22Rv1 (cell line): Measurements from ENCODE around the gene ABCC8.

ENCODE experiments used
- H3K27ac ChIP-seq: fragments of 450-650 bp; 2 replicates; pipeline ENCODE4 v1.5.1; 2017
- ZFX ChIP-seq: fragments of 450-650 bp; IDR thresholded peaks from 2 replicates; pipeline ENCODE4 v1.6.1; 2017; ENCODE audit warnings: antibody characterized with exemption, borderline replicate concordance
- TF ChIP-seq, protein P1 (sequence below): fragments of 450-650 bp; IDR thresholded peaks from 2 replicates; pipeline ENCODE4 v1.5.1; 2017; ENCODE audit warnings: mild to moderate bottlenecking

Gene ABCC8

GRCh38 chr11:17418444-17419081, 58.1 kb downstream of the ABCC8 start:
- H3K27ac ChIP-seq, result no peak overlapping the region
- TF ChIP-seq, protein P1, sequence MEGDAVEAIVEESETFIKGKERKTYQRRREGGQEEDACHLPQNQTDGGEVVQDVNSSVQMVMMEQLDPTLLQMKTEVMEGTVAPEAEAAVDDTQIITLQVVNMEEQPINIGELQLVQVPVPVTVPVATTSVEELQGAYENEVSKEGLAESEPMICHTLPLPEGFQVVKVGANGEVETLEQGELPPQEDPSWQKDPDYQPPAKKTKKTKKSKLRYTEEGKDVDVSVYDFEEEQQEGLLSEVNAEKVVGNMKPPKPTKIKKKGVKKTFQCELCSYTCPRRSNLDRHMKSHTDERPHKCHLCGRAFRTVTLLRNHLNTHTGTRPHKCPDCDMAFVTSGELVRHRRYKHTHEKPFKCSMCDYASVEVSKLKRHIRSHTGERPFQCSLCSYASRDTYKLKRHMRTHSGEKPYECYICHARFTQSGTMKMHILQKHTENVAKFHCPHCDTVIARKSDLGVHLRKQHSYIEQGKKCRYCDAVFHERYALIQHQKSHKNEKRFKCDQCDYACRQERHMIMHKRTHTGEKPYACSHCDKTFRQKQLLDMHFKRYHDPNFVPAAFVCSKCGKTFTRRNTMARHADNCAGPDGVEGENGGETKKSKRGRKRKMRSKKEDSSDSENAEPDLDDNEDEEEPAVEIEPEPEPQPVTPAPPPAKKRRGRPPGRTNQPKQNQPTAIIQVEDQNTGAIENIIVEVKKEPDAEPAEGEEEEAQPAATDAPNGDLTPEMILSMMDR, result no peak
- no peak for TF ChIP-seq ZFX

GRCh38 chr11:17416492-17416891, 60.2 kb downstream of the ABCC8 start:
- no peak for TF ChIP-seq ZFX
- TF ChIP-seq, protein P1, result no peak

DNA sequence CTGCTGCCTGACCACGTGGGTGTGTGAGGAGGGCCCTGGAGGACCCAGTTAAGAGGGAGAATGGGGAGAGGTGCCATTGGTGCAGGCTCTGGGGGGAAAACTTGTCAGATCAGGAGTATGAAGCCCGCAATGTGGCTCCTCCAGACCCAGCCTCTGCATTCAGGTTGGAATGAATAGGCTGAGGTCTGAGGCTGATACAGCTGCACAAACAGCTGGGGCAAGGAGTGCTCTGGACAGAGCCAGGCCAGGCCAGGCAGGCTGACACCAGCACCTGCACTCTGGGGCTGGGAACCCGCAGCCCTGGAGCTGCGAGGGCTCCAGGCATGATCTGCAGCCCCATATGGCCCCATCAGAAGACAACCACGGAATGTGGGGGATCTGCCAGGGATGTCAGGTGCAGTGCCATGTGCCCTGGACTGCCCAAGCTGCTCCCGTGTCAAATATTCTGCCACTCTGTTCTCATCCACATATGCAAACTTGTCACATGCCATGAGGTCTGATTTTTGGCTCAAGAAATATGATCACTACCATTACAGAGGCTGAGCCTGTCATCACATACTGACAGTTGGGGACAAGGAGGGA, 61.0 kb downstream of the ABCC8 start:
- TF ChIP-seq, protein P1, result no peak
- TF ChIP-seq ZFX, result no peak
- H3K27ac ChIP-seq, result no peak overlapping the region

More at GRCh38 chr11:17416492-17416891, 60.2 kb downstream of the ABCC8 start:
- H3K27ac ChIP-seq, result no peak overlapping the region

- H3K27ac ChIP-seq, result no peak overlapping the region
- TF ChIP-seq, protein P1, result no peak
- no peak for TF ChIP-seq ZFX
Observed at GRCh38 chr11:17414992-17415391, 61.7 kb downstream of the ABCC8 start.

DNA sequence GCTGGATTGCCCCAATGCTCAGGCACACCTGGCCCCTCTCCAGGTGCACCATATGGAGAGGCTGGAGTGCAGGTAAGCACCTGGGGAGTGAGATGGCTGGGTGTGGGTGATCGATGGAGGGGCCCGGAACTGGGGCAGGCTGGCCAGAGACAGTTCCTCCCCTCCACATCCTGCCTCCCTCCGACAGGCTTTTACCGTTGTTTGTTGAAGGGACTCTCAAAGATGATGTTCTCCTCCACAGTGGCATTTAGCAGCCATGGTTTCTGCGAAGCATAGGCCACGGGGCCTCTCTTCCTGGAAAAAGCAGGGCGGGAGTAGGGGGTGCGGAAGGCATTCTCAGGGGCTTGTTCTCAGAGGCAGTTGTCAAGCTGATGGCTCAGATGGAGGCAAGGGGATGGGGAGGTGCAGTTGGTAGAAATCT, 62.3 kb downstream of the ABCC8 start:
- TF ChIP-seq, protein P1, result no peak
- TF ChIP-seq ZFX, result no peak
- 0 out of 2 replicates have a peak overlapping the region, but pooled peaks have one; percentile 43 for H3K27ac ChIP-seq

DNA sequence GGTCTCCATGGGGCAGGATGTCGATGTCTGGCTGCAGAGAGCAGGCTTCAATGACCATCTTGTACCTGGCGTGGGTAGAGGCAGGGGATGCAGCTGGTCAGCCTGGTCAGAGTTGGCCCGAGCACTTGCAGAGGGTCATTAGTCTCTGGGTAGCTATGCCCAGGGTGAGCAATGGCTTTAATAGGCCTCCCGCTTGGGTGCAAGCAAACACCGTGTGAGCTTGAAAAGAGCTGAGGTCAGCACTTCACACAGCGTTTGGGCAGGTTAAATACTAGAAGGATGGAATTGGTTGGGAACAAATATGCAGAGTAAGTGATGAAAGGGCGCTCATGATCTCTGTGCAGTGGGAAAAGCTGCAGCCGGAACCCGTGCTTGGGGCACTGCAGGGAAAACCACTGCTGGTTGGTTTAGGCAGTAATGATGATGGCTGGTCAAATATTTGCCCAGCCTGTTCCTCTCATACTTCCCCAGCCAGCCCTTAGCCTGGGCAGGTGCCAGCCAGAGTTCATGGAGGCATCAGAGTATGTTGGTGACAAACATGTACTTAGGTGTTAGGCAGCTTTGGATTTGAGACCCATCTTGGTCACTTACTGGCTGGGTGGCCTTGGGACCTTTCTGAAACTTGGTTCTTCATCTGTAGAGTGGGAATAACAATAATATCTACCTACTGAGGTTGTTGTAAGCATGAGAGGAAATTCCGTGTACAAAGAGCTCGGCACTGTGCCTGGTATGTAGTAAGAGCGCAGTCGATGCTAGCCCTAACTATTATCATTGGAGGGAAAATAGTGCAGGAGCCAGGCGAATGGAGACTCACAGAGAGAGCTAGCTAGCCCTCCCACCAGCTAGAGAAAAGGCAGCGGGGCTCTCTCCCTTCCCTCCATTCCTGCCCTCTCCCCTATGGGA, 63.0 kb downstream of the ABCC8 start:
- H3K27ac ChIP-seq, result peak overlapping the region; percentile 43; the same call in 1 of the 2 replicates

More for the DNA sequence above, 63.0 kb downstream of the ABCC8 start:
- TF ChIP-seq, protein P1, result no peak
- no peak for TF ChIP-seq ZFX
